Fibroblast of upper back skin (primary cell): ENCODE data around the gene POLR2A.

ENCODE experiments used
- DNase-seq: peaks from one replicate; pipeline ENCODE4 v3.0.0-alpha.2; 2013

Gene POLR2A

GRCh38 chr17:7484067-7484918 is at the start of gene POLR2A:
POLR2A (plus strand) TSS chr17:7484366.
- DNase-seq, result peak; percentile 97

- DNase-seq, result no peak
Measured at GRCh38 chr17:7435676-7436555, 48.2 kb upstream of the POLR2A start.

GRCh38 chr17:7436556-7437368 is 47.4 kb upstream of the POLR2A start:
- DNase-seq, result peak; percentile 62

GRCh38 chr17:7437369-7437863 is 46.8 kb upstream of the POLR2A start:
- no peak for DNase-seq

GRCh38 chr17:7437950-7438614 is 46.1 kb upstream of the POLR2A start:
- DNase-seq, result no peak

- DNase-seq, result no peak
Measured at GRCh38 chr17:7438656-7439460, 45.3 kb upstream of the POLR2A start.

- DNase-seq, result no peak
Measured at GRCh38 chr17:7439462-7440112, 44.6 kb upstream of the POLR2A start, which contains the start of gene FGF11. FGF11 (plus strand) TSS chr17:7439512; CDS start chr17:7439621, 109 bp downstream.

- peak; percentile 47 for DNase-seq
Measured at GRCh38 chr17:7440113-7440833, 43.9 kb upstream of the POLR2A start.

- DNase-seq, result peak; percentile 74
Measured at GRCh38 chr17:7440834-7441195, 43.4 kb upstream of the POLR2A start.

- peak; percentile 48 for DNase-seq
Measured at GRCh38 chr17:7441266-7441665, 42.9 kb upstream of the POLR2A start.

GRCh38 chr17:7442142-7442541 is 42.0 kb upstream of the POLR2A start:
- no peak for DNase-seq

GRCh38 chr17:7443499-7444485 is 40.4 kb upstream of the POLR2A start:
- DNase-seq, result peak; percentile 67

GRCh38 chr17:7444682-7445618 is 39.2 kb upstream of the POLR2A start, which contains the start of gene CHRNB1:
CHRNB1 (plus strand) TSS chr17:7445061; CDS start chr17:7445128, 67 bp downstream.
- no peak for DNase-seq

- DNase-seq, result no peak
Measured at GRCh38 chr17:7445619-7445968, 38.6 kb upstream of the POLR2A start.

GRCh38 chr17:7448461-7448860 is 35.7 kb upstream of the POLR2A start:
- no peak for DNase-seq

GRCh38 chr17:7459961-7460545 is 24.1 kb upstream of the POLR2A start:
- DNase-seq, result no peak
